ENCODE data around the gene RIMS4. TPM values are rescaled to one million over a fixed set of nuclear protein-coding genes. Genes with fewer than 3 reads are reported as not detected.

RIMS4 gene
- total and polyA plus RNA-seq, 2 donors (not counting 1 experiment from before 2014, with no cell fraction given) = not detected

- DNase-seq (no peak), ATAC-seq (ENCODE audit: low read depth) (no peak)
- Histone ChIP-seq H3K27ac (ENCODE audit: low read length in 2 of 2) (no peak overlapping the region), H3K4me1 (ENCODE audit: control insufficient read depth in 2 of 2, insufficient read depth in 2 of 2, low read length in 2 of 2) (no peaks in the 10 kb centered on the region), H3K9ac (ENCODE audit: low read length) (no peak overlapping the region), H3K36me3 (replicated peaks in 1 of 2; ENCODE audit: control extremely low read depth in 1 of 2, control insufficient read depth in 1 of 2, extremely low read depth in 1 of 2, insufficient read depth in 2 of 2, low read length in 1 of 2) (no peaks in the 10 kb centered on the region), H3K79me2 (ENCODE audit: control insufficient read depth, insufficient read depth, low read length) (no peaks in the 10 kb centered on the region), H3K4me3 (ENCODE audit: control extremely low read depth in 1 of 5, extremely low read depth in 1 of 5, insufficient read depth in 1 of 5, low read depth in 2 of 5, low read length in 4 of 5) (no peak overlapping the region), H3K4me2 (replicated peaks; ENCODE audit: low read depth, low read length, poor library complexity, severe bottlenecking) (no peak overlapping the region), H4K20me1 (ENCODE audit: control insufficient read depth, insufficient read depth, low read length, poor library complexity, severe bottlenecking) (no peaks in the 10 kb centered on the region), H2AFZ (ENCODE audit: insufficient read depth, low read depth, low read length, poor library complexity, severe bottlenecking) (no peak overlapping the region), H3K27me3 (replicated peaks in 1 of 4; ENCODE audit: control extremely low read depth in 1 of 4, control insufficient read depth in 3 of 4, insufficient read depth in 4 of 4, low read length in 3 of 4) (peaks cover 0 to 8% (median 2%) of the 10 kb centered on the region in 4 experiments), H3K9me3 (ENCODE audit: control extremely low read depth in 1 of 3, control insufficient read depth in 2 of 3, insufficient read depth in 1 of 3, low read length in 2 of 3) (no peaks in the 10 kb centered on the region)
- H3K9me3 Mint-ChIP-seq (ENCODE audit: insufficient read depth) = peaks cover 1% of the 10 kb centered on the region
- peaks cover 27% of the 10 kb centered on the region for H3K27me3 Mint-ChIP-seq
- no peaks in the 10 kb centered on the region for H3K4me1 Mint-ChIP-seq
- ChIA-PET POLR2A (no interaction called here), CTCF (no interaction called here)
- H3K4me3 Mint-ChIP-seq = no peak overlapping the region
- 79% methylated on average over 2 of the region's 3 CpGs for WGBS (ENCODE audit: insufficient coverage)
- TF ChIP-seq CTCF (IDR thresholded peaks at IDR 0.05) (no peak), EZH2 (IDR thresholded peaks at IDR 0.05; ENCODE audit: borderline replicate concordance, insufficient read depth, low read depth, low read length, poor library complexity, severe bottlenecking) (no peak)
- intact Hi-C loops (cut with micrococcal nuclease) = no loop called here
- H3K27ac Mint-ChIP-seq = no peak overlapping the region
These were observed 41.2 kb upstream of the RIMS4 start for GRCh38 chr20:44851545-44851944.

- TF ChIP-seq EZH2 (IDR thresholded peaks at IDR 0.05; ENCODE audit: borderline replicate concordance, insufficient read depth, low read depth, low read length, poor library complexity, severe bottlenecking) = no peak
- no peak for TF ChIP-seq CTCF (IDR thresholded peaks at IDR 0.05)
- intact Hi-C loops (cut with micrococcal nuclease) = no loop called here
- no peaks in the 10 kb centered on the region for H3K79me2 ChIP-seq (ENCODE audit: control insufficient read depth, insufficient read depth, low read length)
- H3K9me3 Mint-ChIP-seq (ENCODE audit: insufficient read depth) = no peaks in the 10 kb centered on the region
- peaks cover 29% of the 10 kb centered on the region for H3K27me3 Mint-ChIP-seq
- no peak overlapping the region for H3K27ac Mint-ChIP-seq
- no peak overlapping the region for H3K27ac ChIP-seq (ENCODE audit: low read length in 2 of 2)
- H3K9ac ChIP-seq (ENCODE audit: low read length) = no peak overlapping the region
- ChIA-PET POLR2A (no interaction called here), CTCF (interaction anchor here (0.5 kb wide), 1 partner anchor 12 kb away, joined by 3 read pairs; no protein-coding TSS in a partner anchor)
- H3K4me1 Mint-ChIP-seq = no peaks in the 10 kb centered on the region
- H3K27me3 ChIP-seq (replicated peaks in 1 of 4; ENCODE audit: control extremely low read depth in 1 of 4, control insufficient read depth in 3 of 4, insufficient read depth in 4 of 4, low read length in 3 of 4) = peaks cover 0 to 8% (median 2%) of the 10 kb centered on the region in 4 experiments
- H3K4me3 Mint-ChIP-seq = no peak overlapping the region
- H3K36me3 ChIP-seq (replicated peaks in 1 of 2; ENCODE audit: control extremely low read depth in 1 of 2, control insufficient read depth in 1 of 2, extremely low read depth in 1 of 2, insufficient read depth in 2 of 2, low read length in 1 of 2) = no peaks in the 10 kb centered on the region
- no peak for DNase-seq
- H3K9me3 ChIP-seq (ENCODE audit: control extremely low read depth in 1 of 3, control insufficient read depth in 2 of 3, insufficient read depth in 1 of 3, low read length in 2 of 3) = no peaks in the 10 kb centered on the region
- H3K4me3 ChIP-seq (ENCODE audit: control extremely low read depth in 1 of 5, extremely low read depth in 1 of 5, insufficient read depth in 1 of 5, low read depth in 2 of 5, low read length in 4 of 5) = no peak overlapping the region
- no CpG with 5 or more reads among the region's 1 CpG for WGBS (ENCODE audit: insufficient coverage)
- H3K4me2 ChIP-seq (replicated peaks; ENCODE audit: low read depth, low read length, poor library complexity, severe bottlenecking) = no peak overlapping the region
- no peaks in the 10 kb centered on the region for H4K20me1 ChIP-seq (ENCODE audit: control insufficient read depth, insufficient read depth, low read length, poor library complexity, severe bottlenecking)
- no peak for ATAC-seq (ENCODE audit: low read depth)
- no peaks in the 10 kb centered on the region for H3K4me1 ChIP-seq (ENCODE audit: control insufficient read depth in 2 of 2, insufficient read depth in 2 of 2, low read length in 2 of 2)
- H2AFZ ChIP-seq (ENCODE audit: insufficient read depth, low read depth, low read length, poor library complexity, severe bottlenecking) = no peak overlapping the region
These were observed 40.5 kb upstream of the RIMS4 start for GRCh38 chr20:44850837-44851236.

Data from B cell (primary cell).